Activated effector memory CD4-positive, alpha-beta T cell treated with anti-CD3 and anti-CD28 coated beads, Interleukin-2, amount 50 U/mL, for 16 hours (primary cell): ENCODE results near the gene SCN8A.

Source experiments
- DNase-seq: peaks from one replicate; pipeline ENCODE4 v3.0.0-alpha.2; 2020

Gene SCN8A

DNA sequence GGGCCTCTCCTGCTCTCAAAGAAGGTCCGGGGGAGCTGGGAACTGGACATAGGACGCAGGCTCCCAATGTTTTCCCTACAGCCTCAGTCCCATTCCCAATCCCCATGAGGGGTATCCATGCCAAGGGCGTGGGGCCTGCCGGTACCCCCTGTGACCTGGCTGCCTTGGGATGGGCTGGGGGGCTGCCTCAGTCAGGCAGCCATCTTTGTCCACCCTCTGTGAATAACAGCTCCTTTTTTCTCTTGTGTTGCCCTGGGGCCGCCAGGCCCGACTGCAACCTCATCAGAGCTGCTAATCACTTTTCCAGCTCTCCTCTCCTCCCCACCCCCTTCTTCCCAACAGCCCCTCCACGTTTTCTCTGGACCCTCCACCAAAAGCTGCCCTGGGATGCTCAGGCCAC, 246.3 kb downstream of the SCN8A start:
- DNase-seq, result no peak

DNA sequence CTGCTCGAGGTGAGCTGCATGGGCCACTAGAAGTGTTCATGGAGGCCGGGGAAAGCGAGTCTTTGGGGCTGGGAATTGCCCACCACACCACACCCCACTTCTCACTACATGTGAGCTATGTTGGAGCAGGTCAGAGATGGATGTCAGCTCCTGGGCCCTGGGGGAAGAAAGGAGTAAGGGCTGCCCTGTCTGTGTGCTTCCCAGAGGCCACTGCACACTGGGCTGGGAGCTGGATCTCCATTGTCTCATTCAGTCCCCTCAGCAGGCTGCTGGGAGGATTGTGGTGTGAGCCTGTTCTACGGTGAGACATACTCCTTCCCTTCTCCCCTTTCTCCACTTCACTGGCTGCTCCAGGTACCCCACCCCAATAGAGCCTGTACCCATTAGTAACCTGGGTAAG, 247.0 kb downstream of the SCN8A start:
- no peak for DNase-seq

DNA sequence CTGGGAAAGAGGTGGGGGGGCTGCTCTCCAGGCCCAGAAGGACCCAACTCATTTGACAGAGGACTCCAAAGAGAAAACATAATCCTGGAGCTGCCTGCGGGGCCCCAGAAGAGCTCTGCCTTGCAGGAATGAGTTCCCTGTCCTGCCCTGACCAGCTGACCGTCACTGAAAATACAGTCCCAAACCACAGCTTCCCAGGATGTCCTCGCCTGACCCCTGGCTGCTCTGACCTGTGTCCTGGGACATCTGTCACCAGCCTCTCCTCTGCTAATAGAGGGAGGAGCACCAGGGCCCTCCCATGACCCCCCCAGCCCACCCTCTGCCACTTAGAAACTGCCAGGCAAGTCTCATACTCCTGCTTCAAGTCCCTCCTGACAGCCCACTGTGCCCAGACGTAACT, 247.7 kb downstream of the SCN8A start:
- no peak for DNase-seq

DNA sequence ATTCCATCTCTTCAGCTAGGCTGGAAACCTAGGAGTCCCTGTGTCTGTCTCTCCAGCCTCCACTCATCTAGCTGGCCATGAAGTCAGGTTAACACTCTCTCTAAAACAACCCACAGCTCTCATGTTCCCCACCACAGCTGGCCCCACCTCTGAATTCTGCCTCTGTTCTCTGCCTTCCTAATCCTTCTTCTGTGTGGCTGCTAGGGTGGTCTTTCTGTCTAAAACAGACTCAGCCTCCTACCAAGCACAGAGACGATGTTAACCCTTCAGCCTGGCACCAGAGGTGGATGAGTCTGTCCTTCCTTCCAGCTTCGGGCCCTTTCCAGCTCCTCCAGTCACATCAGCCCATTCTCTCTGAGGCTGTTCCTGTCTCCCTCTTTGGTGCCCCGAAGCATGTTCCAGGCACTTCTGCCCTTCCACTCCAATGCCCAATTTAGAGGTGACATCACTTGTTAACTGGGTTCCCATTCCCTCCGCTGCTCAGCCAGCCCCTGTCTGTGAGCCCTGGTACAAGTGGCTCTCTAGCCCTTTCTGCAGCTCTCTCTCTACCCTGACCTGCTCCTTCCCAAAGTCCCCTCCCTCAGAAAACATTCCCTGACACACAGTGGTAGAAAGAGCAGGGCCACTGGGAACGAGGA, 248.4 kb downstream of the SCN8A start:
- no peak for DNase-seq

DNA sequence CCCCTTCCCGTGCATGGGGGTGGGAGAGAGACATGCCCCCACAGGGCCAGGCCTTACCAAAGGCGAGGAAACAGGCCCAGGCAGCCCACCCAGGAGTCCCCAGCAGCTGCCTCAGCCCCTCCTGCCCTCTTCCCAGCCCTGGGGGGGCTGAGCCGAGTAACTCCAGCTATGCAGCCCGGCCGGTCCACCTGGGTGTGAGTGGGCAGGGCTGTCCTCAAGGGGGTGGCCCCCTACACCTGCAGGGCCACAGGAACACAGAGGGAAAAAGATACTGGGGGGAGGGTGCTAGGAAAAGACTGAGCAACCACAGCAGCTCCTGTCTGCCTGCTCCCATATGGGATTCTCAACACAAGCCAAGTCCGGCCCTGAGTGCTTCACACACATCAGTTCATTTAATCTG, 249.9 kb downstream of the SCN8A start:
- DNase-seq, result no peak

DNA sequence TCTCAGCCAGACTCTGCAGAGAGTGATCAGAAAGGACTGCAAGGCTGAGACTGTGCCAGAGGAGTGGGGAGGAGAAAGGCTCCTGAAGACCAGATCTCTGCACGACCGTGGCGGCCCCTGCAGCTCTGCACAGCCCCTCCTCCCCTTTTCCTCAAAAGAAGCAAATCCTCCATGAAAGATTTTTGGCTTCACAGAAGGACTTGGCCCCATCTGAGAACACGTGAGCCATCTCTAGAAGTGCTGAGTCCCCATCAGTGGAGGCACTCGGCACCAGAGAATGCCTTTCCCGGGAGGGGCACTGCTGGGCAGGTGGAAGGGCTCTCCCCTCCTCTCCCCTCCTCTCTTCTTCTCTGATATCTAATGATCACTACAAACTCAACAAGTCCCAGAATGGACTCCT, 250.7 kb downstream of the SCN8A start:
- DNase-seq, result no peak

DNA sequence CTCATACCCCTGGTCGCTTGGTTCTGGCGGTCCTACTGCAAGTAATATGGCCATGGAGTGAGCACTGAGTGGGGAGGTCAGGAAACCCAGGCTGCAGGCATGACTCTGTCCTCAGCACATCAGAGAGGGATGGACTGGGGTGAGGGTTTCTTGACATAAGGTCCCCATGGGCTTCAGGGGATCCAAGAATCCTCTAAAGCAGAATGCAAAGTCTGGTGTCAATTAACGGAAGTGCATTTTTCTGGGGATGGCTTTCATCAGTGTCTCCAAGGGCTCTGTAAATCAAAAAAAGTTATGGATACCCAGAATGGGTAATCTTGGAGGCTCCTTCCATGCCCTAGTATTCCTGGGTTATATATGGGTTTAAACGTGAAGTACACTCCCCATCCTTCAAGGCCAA, 253.8 kb downstream of the SCN8A start:
- no peak for DNase-seq

DNA sequence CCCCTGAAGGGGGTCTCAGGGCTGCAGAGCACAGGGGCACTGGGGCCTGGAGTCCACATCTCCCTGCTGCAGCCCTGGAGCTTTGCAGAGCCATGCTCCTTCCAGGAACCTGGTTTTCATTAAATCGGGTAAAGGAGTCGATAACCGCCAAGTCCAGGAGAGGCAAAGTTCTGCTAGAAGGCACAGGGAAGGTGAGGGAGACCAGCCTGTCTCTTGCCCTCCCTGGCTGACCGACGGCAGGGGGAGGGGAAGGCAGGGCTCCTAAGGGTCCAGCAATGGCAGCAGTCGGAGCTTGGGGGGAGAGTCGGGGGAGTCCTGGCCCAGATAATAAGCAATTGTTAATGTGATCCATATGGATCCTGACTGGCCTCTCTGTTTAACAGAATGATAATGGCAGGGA, 254.4 kb downstream of the SCN8A start:
- DNase-seq, result no peak

DNA sequence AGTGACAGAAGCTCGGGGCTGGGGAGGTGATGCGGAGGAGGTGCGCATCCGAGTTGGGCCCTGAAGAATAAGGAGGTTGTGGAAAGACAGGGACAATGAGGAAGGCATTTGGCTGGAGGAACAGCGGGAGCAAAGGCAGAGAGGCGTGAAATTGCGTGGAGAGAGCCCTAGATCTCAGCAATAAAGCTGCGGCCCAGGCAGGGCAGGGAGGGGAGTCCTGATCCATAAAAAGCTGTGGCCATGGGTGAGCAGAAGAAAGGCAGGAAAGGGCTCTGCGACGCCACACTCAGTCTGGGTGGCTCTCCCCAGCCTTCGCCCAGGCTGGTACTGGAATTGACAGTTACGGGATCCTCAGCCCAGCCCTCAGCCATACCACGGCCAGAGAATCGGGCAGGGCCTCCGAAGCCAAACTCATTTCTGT, 255.2 kb downstream of the SCN8A start:
- DNase-seq, result no peak

DNA sequence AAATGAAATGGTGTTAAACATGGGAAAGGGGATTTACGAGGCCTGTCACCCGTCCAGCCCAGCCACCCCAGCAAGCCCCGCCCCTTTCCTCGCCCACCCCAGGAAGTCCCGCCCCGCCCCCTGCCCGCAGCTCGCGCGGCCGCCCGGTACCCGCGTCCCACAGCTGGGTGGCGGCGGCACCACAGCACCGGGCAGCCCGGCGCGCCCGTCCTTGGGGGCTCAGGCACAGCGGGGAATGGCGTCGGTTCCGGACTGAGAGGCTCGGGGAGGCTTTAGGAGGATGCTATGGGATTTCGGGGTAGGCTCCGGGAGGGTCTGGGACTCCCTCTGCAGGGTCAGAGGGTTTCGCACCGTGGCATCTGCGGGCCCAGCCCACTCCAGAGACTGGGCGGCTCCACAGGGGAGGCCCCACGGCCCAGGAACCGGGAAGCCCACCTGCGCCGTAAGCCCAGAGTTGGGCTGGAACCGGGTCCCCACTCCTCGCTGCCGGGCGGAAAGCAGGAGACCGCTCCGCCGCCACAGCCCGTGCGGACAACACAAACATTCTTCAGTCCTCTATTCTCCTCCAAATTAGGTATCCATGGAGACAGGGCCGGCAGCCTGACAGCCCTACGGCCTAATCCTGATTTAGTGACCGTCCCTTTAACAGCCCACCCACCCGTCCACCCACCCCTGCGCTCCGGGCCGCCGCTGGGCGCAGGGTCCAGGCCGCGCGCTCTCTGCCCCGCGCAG, 256.0 kb downstream of the SCN8A start:
- peak; percentile 74 for DNase-seq

DNA sequence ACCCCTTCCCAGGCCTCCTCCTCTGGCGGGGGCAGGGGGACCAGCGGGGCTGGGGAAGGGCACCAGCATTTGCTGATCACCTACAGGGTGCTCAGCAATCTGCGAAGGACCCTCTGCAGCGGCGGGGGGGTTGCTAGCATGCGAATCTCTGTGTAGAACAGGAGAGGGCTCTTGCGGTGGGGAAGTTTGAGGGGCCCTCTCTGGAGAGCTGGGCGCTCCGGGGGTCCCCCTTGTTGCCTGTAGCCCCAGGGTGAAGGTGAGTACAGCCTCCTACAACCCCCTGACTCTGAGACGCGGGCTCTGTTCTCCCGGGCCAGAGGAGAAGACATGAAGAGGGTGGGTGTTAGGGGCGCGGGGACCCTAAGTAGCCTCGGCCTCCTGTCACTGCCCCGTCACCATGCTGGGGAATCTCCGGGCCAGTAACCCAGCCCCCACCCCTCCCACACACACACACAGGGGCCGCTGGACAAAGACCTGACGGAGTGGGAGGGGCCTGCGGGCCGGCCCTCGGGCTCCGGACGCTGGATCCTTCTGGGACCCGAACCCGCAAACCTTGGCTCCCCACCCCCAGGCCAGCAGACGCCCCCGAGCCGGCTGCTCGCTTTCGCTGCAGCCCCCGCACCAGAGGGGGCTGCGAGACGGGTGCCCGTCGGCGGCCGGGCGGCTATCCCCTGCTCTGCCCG, 256.8 kb downstream of the SCN8A start:
- DNase-seq, result no peak

DNA sequence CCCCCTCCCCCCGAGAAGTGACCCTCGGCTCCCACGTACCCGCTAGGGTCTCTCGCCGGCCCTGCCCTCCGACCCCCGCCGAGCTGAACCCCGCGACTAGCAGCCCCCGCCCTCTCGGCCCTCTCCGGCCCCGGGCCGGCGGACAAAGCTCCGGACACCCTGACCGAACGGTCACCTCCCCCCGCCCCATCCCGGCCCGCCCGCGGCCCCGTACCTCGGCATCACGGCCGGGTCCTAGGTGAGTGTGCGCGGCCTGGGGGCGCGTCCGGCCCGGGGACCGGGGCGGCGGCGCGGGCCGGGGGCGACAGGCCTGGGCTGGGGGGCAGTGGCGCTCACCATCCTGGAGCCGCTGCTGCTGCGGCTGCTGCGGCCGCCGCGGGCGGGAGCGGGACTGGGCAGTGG, 257.3 kb downstream of the SCN8A start, which contains the start of gene FIGNL2:
Gene FIGNL2 (minus strand): TSS at position 393 of the 402 bp plus-strand sequence. CDS start 26,305 bp downstream, outside the sequence.
- no peak for DNase-seq

DNA sequence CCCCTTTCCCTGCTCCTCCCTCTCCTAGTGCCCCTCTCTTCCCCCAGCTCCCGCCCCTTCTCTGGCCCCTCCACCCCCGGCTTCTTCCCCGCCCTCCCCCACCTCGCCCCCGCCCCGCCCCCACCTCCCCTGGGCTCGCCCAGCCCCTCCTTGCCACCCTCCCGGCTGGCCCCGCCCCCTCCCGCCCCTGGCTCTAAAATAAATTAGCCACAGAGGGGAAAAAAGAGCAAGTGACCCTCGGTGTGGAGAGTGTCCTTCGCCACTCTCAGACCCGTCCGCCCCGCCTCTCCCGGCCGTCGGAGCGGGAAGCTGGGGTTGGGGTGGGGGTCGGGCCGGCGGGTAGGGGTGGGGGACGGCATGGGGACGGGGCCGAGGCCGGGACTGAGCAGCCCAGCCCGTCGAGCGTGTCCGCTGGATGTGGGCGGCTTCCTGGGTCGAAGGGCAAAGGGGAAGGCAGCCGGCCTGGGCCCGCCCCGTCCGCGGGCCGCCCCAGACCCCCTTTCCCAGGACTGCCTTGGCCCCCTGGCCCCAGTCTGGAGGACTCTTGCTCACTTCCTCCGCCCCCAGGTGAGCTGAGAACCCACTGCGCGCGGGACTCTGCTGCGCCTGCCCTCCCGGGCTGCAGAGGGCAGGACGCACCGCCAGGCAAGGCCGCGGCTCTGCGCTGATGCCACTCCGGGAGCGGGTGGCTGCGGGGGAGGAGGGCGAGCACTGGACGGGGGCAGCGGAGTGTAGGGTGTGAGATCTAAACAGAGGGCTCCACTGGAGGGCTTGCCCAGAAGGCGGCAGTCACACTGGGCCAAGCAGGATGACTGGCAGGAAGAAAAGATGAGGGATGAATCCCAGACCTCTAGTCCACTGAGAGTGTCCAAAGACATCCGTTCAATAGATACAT, 258.1 kb downstream of the SCN8A start:
- no peak for DNase-seq

DNA sequence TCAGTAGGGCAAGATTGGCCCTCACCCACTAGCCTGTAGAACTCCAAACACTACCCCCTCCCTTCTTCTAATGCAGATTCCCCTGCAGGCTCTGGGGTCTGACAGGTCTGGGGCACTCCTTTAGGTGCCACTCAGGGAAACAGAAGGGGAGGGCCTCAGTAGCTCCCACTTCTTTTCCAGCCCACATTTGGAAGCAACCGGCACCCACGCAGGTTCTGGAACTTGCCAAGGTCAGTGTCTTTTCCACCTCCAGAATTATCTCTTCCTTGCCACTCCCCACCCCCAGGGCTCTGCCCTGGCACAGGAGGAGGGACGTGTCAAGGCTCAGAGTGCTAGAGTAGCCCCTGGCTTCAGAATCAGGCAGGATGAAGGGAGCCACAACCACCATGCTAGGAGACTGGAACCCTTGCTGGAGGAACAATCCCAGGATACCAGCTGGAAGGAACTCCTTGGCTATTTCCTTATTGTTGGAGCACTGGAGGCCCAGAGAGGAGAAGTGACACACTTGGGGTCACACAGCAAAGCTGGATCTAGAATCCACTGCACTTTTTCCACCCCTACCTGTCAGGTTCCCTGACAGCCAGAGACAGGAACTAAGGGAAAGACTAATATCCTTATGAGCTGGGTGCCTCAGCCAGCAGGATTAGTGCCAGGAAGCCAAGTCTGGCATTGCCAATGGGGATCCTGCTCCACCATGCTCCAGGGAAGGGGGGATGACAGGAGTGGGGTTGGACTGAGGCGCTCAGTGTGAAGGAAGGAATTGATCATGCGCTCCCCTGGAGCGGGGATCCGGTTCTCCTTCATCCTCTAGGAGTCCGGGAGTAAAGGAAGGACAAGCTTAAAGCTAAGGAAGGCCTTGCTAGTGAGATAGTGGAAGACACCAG, 259.3 kb downstream of the SCN8A start:
- DNase-seq, result no peak

DNA sequence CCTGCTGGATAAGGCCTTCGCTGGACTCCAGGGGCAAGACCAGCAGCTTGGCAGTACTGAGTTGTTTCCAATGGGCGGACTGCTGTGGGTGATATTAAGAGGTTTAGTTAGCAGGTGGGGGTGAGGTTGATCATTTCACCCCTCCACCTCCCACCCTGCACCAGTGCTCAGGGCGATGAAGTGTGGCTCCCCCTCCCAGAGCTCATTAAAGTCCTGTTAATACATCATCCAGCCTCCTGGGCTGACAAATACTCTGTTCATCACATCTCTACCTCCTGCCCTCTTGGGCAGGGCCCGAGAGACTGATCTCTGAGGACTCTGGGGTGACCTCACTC, 259.9 kb downstream of the SCN8A start:
- no peak for DNase-seq

DNA sequence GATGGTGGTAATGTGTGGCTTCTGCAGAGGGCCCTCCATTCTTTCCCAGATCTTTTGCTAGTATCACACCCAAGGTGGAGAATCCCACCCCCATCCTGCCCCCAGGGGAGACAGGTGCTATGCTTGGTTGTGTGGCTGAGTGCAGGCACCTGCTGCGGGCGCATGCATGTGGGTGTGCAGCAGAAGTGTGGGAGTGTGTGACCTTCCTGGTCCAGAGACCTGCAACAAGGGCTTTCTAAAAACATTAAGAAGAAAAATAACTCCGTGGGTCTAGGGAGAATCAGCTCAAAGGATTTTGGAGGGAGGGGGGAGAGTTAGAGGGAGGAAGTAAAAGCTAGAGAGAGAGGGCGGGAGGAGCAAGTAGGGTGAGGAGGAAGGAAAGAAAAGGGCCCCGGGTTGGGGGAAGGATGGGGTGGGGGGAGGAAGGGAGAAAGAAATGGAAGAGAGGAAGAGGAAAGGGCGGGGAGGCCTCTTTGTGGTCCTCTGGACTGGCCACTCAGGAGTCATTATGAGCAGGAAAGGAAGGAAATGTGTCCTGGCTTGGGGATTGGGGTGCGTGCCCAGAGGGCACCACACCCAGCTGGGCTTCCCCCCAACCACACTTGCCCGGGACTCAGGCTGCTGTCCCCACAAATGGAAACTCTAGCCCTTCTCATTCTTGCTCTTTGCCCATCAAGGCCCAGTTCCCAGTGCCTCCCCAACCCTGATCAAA, 260.5 kb downstream of the SCN8A start:
- no peak for DNase-seq

DNA sequence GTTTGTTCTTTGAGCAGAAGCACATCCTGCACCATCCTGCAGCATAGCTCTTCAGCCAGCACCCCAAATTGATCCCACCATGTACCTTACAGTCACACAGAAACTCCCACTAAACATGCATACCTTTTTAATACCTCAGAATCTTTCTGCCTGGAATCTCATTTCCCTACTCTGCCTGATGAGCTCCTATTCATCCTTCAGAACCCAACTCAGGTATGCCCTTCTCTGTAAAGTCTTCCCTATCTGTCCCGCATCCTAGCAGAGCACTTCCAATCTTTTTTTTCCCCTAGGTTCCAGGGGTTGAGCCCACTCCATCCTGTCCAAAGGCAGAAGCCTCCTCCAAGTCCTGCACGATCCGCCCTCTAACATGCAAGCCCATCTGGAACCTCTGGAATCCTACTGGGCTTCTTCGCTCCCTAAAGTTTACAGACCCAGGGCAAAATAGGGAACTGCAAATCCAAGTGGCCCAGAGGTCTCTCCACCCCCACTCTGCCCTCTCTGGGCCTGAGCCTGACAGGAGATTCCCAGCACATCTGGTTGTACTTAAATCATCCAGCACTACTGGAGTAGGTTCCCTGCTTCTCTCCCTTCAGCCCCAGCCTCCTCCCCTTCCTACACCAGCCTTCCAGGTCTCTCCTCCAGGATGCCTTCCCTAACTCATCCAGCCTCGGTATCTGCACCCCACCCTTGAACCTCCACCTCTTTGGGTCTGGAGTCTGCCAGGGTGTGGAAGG, 261.5 kb downstream of the SCN8A start:
- no peak for DNase-seq

DNA sequence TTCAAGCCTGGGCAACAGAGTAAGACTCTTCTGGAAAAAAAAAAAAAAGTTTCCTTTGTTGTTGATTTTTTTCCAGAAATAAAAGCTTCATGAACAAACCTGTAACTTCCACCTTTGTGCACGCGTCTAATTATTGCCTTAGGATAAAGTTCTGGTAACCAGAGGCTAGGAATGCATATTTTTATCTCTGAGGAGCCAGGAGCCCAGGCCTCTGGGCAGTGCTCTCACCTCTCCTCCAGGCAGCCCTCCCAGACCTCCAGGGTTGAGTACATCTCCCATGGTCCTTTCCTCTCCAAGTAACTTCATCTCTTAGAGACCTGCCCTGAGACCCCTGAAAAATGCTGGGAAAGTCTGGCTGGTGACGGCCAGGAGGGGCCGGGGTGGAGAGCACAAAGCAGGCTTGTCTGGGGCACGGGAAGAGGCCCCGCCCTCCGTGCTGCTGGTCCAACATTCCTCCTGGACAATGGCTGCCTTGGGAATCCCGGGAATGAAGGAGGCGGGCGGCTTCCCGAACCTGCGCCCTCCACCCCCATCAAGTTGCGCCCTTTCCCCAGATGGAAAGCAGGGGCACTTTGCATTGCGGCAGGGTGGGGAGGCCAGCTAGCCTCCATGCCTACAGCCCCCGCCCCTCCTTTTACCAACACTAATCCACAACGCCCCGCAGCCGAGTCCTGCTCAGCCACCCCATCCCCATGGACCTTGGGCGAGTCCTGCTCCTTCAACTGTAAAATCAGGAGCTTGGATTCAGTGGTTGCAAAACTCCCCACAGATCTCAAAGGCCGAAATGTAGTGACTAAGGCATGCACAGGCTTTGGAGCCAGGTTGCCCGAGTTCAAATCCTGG, 264.8 kb downstream of the SCN8A start:
- no peak for DNase-seq

DNA sequence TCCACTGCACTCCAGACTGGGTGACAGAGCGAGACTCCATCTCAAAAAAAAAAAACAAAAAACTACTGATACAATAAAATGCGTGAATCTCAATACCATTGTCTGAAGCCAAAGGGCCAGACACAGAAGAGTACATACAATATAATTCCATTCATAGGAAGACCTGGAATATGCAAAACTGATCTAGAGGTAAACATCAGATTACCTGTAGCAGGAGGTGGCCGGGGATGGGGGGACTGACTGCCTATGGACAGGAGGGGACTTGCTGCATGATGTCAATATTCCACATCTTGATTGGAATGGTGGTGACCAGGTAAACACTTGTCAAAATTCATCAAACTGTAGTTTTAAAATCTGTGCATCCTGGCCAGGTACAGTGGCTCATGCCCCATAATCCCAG, 270.0 kb downstream of the SCN8A start:
- DNase-seq, result no peak
